Thyroid gland (tissue), 4 donors: Measurements from ENCODE around the gene VWF. TPM values are rescaled to one million over a fixed set of nuclear protein-coding genes. Genes with fewer than 3 reads are reported as not detected.
"Not testable (repeated sequence)": the region's sequence is repeated elsewhere in the genome, so short reads cannot be mapped to it uniquely, and the experiment has no call there.

Experiments
- DNase-seq, 2 donors: peaks; one replicate each; pipeline ENCODE4 v3.0.0-alpha.2; 2019
- H3K27ac ChIP-seq, 3 donors: fragments of 200-600 bp; sonication (generic); 1 replicate in 2 of 3; 2 replicates in 1 of 3; pipeline ENCODE4 v1.5.1; 2016 to 2019; ENCODE audit warnings: mild to moderate bottlenecking in 1 of 3, moderate library complexity in 1 of 3
- H3K27me3 ChIP-seq: fragments of 200-600 bp; sonication (generic); one replicate; pipeline ENCODE4 v1.5.1; 2019
- H3K36me3 ChIP-seq, 2 donors: fragments of 200-600 bp; sonication (generic); one replicate each; pipeline ENCODE4 v1.5.1; 2016 to 2019
- H3K4me1 ChIP-seq, 2 donors: fragments of 200-600 bp; sonication (generic); one replicate each; pipeline ENCODE4 v1.5.1; 2017 to 2019
- H3K4me3 ChIP-seq, 3 donors: fragments of 200-600 bp; sonication (generic); replicated peaks in 1 of 3; 1 replicate in 2 of 3; 2 replicates in 1 of 3; pipeline ENCODE4 v1.5.1; 2016; ENCODE audit warnings: mild to moderate bottlenecking in 1 of 3
- H3K9me3 ChIP-seq: fragments of 200-600 bp; sonication (generic); one replicate; pipeline ENCODE4 v1.5.1; 2017
- POLR2A ChIP-seq, 2 donors: fragments of 450-650 bp; IDR thresholded peaks; one replicate each; pipeline ENCODE4 v1.6.1; 2017; ENCODE audit warnings: antibody characterized with exemption in 2 of 2, mild to moderate bottlenecking in 2 of 2, moderate library complexity in 1 of 2
- WGBS, 2 donors: methylation state at CpG; one replicate each; pipeline ENCODE4 v1.1.5; 2017; 5-methylcytosine and 5-hydroxymethylcytosine counted together
- intact Hi-C: fragments of 100-400 bp; cut with DNase I; formaldehyde crosslinking; loops from one replicate; pipeline ENCODE4 v1.15.1; 2023
- total RNA-seq, 4 donors: library from RNA; depleted of rRNA; stranded (reverse); fragments of >200 nt; gene quantifications; one replicate each; pipeline ENCODE4 v1.2.3, GENCODE V29; 2016
- TF ChIP-seq, protein P1 (sequence below), 6 experiments: fragments of 200-600 bp in 3 of 6; fragments of 450-650 bp in 3 of 6; sonication (generic) in 3 of 6; IDR thresholded peaks; one replicate each; pipeline ENCODE4 v1.5.1; 2016 to 2019; ENCODE audit warnings: antibody characterized with exemption in 6 of 6, mild to moderate bottlenecking in 2 of 6, inconsistent platforms in 1 of 6, moderate library complexity in 1 of 6

VWF gene
- total RNA-seq, 4 donors from 2014 or later, result 54.3 to 169 (median 98.5) TPM

DNA sequence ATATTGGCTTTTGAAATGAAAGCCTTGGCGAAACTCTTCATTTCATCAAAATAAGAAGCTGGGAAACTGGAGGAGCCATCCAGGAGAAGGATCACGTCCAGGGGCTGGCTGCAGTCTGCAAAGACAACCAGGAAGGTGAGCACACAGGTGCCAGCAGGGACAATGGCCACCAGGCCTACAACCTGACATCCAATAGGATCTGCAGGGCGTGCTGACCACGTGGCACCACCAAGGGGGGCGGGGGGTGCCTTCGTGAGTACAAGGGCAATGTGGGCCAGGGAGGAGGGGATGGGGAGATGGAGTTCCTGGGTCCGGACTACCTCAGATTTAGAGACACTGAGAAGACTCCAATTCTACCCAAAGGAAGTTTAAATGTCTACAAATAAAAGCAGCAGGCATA, 107.7 kb downstream of the VWF start:
- Histone ChIP-seq H3K4me3 (no peak overlapping the region), H3K4me1 (no peaks in the 10 kb centered on the region), H3K27me3 (no peaks in the 10 kb centered on the region), H3K27ac (no peak overlapping the region), H3K9me3 (no peaks in the 10 kb centered on the region), H3K36me3 (no peaks in the 10 kb centered on the region)
- whole genome bisulfite sequencing, 2 donors, result 68 to 77% methylated on average over 6 to 7 of the region's 7 CpGs
- intact Hi-C loops, result no loop called here
- no peak for TF ChIP-seq POLR2A (IDR thresholded peaks at IDR 0.05)
- TF ChIP-seq, protein P1, sequence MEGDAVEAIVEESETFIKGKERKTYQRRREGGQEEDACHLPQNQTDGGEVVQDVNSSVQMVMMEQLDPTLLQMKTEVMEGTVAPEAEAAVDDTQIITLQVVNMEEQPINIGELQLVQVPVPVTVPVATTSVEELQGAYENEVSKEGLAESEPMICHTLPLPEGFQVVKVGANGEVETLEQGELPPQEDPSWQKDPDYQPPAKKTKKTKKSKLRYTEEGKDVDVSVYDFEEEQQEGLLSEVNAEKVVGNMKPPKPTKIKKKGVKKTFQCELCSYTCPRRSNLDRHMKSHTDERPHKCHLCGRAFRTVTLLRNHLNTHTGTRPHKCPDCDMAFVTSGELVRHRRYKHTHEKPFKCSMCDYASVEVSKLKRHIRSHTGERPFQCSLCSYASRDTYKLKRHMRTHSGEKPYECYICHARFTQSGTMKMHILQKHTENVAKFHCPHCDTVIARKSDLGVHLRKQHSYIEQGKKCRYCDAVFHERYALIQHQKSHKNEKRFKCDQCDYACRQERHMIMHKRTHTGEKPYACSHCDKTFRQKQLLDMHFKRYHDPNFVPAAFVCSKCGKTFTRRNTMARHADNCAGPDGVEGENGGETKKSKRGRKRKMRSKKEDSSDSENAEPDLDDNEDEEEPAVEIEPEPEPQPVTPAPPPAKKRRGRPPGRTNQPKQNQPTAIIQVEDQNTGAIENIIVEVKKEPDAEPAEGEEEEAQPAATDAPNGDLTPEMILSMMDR (IDR thresholded peaks at IDR 0.05), result no peak
- no peak for DNase-seq

DNA sequence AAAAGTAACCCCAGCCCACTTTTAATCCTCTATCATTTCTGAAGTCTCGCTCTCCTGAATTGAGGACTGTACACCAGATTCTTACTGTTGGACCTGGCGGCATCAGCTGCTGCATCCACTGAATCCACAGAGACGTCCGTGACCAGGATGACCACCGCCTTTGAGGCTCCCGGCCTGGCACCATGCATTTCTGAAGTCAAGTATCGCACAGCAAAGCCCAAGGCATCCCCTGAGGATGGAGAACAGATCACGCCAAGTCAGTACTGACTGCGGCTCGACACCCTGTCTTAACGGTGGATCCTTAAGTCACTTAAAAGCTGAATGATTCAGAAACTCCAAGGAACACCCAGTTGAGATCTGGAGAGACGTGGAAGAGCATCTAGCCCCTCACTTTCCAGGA, 108.5 kb downstream of the VWF start:
- H3K36me3 ChIP-seq, intact Hi-C loops: not testable (repeated sequence)
- 93 to 94% methylated on average over 12 of the region's 12 CpGs for WGBS, 2 donors

GRCh38 chr12:6015271-6015670, 109.2 kb downstream of the VWF start:
- intact Hi-C loops, H3K36me3 ChIP-seq: not testable (repeated sequence)

More for the DNA sequence above, 108.5 kb downstream of the VWF start:
- not testable (repeated sequence) for H3K4me1 ChIP-seq, H3K9me3 ChIP-seq, H3K27ac ChIP-seq, H3K4me3 ChIP-seq, H3K27me3 ChIP-seq, DNase-seq

GRCh38 chr12:6010631-6011350, 113.7 kb downstream of the VWF start:
- H3K36me3 ChIP-seq, DNase-seq, H3K27ac ChIP-seq, H3K9me3 ChIP-seq, H3K27me3 ChIP-seq, H3K4me3 ChIP-seq, H3K4me1 ChIP-seq, intact Hi-C loops: not testable (repeated sequence)
- WGBS, 2 donors, result 84 to 87% methylated on average over 4 of the region's 4 CpGs

More at GRCh38 chr12:6015271-6015670, 109.2 kb downstream of the VWF start:
- not testable (repeated sequence) for DNase-seq, H3K4me3 ChIP-seq, H3K27ac ChIP-seq, H3K27me3 ChIP-seq, H3K4me1 ChIP-seq, H3K9me3 ChIP-seq
- WGBS, 2 donors, result 75 to 81% methylated on average over 2 to 3 of the region's 3 CpGs

DNA sequence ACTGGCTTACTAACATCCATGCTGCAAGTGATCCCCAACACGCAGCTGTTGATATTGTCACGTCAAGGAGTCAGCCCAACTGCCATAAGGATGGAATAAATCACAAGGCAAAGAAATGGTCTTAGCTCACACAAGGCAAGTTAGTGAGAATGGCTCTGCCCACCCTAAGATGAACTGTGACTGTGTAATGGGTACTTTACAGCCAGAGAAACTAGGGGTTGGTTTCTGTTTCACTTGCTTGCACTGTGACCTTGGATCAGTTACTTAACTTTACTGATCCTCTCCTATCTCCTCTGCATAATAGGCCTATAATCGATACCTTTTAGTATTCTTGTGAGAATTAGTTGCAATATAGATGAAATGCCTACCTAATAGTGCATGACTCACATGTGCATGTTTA, 127.2 kb downstream of the VWF start:
- 92 to 98% methylated on average over 3 of the region's 3 CpGs for WGBS, 2 donors
- no peaks in the 10 kb centered on the region for H3K9me3 ChIP-seq
- H3K4me1 ChIP-seq, result no peaks in the 10 kb centered on the region
- H3K27ac ChIP-seq, result no peak overlapping the region
- DNase-seq, result no peak
- H3K36me3 ChIP-seq, result no peaks in the 10 kb centered on the region
- intact Hi-C loops, result no loop called here
- no peak overlapping the region for H3K4me3 ChIP-seq
- no peaks in the 10 kb centered on the region for H3K27me3 ChIP-seq
- TF ChIP-seq, protein P1 (IDR thresholded peaks at IDR 0.05), result no peak
- TF ChIP-seq POLR2A (IDR thresholded peaks at IDR 0.05), result no peak

DNA sequence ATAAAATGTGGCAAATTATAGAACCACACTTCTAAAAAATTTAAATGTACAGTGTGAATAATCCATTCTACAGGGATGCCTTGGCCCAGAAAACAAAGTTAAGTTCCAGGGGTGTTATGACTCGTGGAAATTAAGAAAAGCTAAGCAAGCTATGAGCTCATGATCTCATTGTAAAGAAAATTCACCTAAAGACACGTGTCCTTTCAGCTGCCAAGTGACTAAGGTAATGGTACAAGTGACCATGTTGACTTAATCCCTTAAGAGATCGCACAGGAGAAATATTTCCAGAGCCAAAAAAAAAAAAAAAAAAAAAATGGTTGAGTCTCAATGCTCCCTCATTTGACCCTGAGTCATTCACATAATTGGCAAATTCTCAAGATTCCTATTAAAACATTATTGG, 128.0 kb downstream of the VWF start:
- 75 to 82% methylated on average over 3 of the region's 3 CpGs for WGBS, 2 donors
- H3K27ac ChIP-seq, result no peak overlapping the region
- no peak for DNase-seq

More for the DNA sequence above, 128.0 kb downstream of the VWF start:
- H3K9me3 ChIP-seq, result no peaks in the 10 kb centered on the region
- no peaks in the 10 kb centered on the region for H3K27me3 ChIP-seq
- intact Hi-C loops, result no loop called here
- TF ChIP-seq, protein P1 (IDR thresholded peaks at IDR 0.05), result no peak
- no peak for TF ChIP-seq POLR2A (IDR thresholded peaks at IDR 0.05)
- H3K4me3 ChIP-seq, result no peak overlapping the region
- H3K36me3 ChIP-seq, result no peaks in the 10 kb centered on the region
- no peaks in the 10 kb centered on the region for H3K4me1 ChIP-seq
